H9 (cell line): ENCODE data around the gene PITPNM3. TPM values are rescaled to one million over a fixed set of nuclear protein-coding genes. Genes with fewer than 3 reads are reported as not detected.

Source experiments
- DNase-seq: peaks from one replicate; pipeline ENCODE4 v3.0.0-alpha.2; 2017
- H2AFZ ChIP-seq: one replicate; pipeline ENCODE4 v1.6.1; 2013; ENCODE audit warnings: mild to moderate bottlenecking, low read length, control low read depth, moderate library complexity
- H2AK5ac ChIP-seq: 2 replicates; pipeline ENCODE4 v1.6.1; 2013; ENCODE audit warnings: low read length, control low read depth, mixed read lengths; ENCODE audit not compliant: insufficient read length
- H2BK120ac ChIP-seq: one replicate; pipeline ENCODE4 v1.6.1; 2013; ENCODE audit warnings: low read depth, mild to moderate bottlenecking, low read length, control low read depth, inconsistent platforms; ENCODE audit not compliant: poor library complexity, severe bottlenecking
- H2BK12ac ChIP-seq: 2 replicates; pipeline ENCODE4 v1.6.1; 2013; ENCODE audit warnings: low read length, control low read depth, mixed read lengths, low read depth; ENCODE audit not compliant: insufficient read length
- H2BK15ac ChIP-seq: 2 replicates; pipeline ENCODE4 v1.6.1; 2013; ENCODE audit warnings: low read depth, low read length, control low read depth
- H2BK20ac ChIP-seq: one replicate; pipeline ENCODE4 v1.6.1; 2013; ENCODE audit warnings: low read depth, mild to moderate bottlenecking, low read length, control low read depth, inconsistent platforms; ENCODE audit not compliant: poor library complexity, severe bottlenecking
- H2BK5ac ChIP-seq: 2 replicates; pipeline ENCODE4 v1.6.1; 2013; ENCODE audit warnings: low read length, control low read depth, mixed read lengths; ENCODE audit not compliant: insufficient read length
- H3K14ac ChIP-seq: 2 replicates; pipeline ENCODE4 v1.6.1; 2013; ENCODE audit warnings: low read length, control low read depth; ENCODE audit not compliant: insufficient read depth
- H3K18ac ChIP-seq: 2 replicates; pipeline ENCODE4 v1.6.1; 2013; ENCODE audit warnings: low read depth, mild to moderate bottlenecking, mixed read lengths, low read length, control low read depth; ENCODE audit not compliant: insufficient read length
- H3K23ac ChIP-seq: 2 replicates; pipeline ENCODE4 v1.6.1; 2013; ENCODE audit warnings: low read length, control low read depth, mixed read lengths, low read depth; ENCODE audit not compliant: insufficient read length
- H3K23me2 ChIP-seq: 2 replicates; pipeline ENCODE4 v1.6.1; 2013; ENCODE audit warnings: low read depth, mild to moderate bottlenecking, mixed read lengths, low read length, control low read depth; ENCODE audit not compliant: insufficient read length, poor library complexity, severe bottlenecking
- H3K27ac ChIP-seq: 2 replicates; pipeline ENCODE4 v1.5.1; 2013; ENCODE audit warnings: low read length, control low read depth, mixed read lengths, low read depth; ENCODE audit not compliant: insufficient read length
- H3K27me3 ChIP-seq: 2 replicates; pipeline ENCODE4 v1.6.1; 2013; ENCODE audit warnings: low read length, control low read depth, inconsistent platforms; ENCODE audit not compliant: insufficient read depth
- H3K4ac ChIP-seq: 2 replicates; pipeline ENCODE4 v1.6.1; 2013; ENCODE audit warnings: low read depth, mild to moderate bottlenecking, control low read depth, inconsistent platforms, low read length, moderate library complexity
- H3K4me1 ChIP-seq: 2 replicates; pipeline ENCODE4 v1.6.1; 2013; ENCODE audit warnings: low read length, control low read depth, inconsistent platforms; ENCODE audit not compliant: insufficient read depth
- H3K4me2 ChIP-seq: 2 replicates; pipeline ENCODE4 v1.6.1; 2013; ENCODE audit warnings: low read length, control low read depth, mixed read lengths; ENCODE audit not compliant: insufficient read length, insufficient read depth
- H3K56ac ChIP-seq: 2 replicates; pipeline ENCODE4 v1.6.1; 2013; ENCODE audit warnings: low read depth, mild to moderate bottlenecking, mixed read lengths, low read length, control low read depth; ENCODE audit not compliant: insufficient read length
- H3K79me1 ChIP-seq: 2 replicates; pipeline ENCODE4 v1.6.1; 2013; ENCODE audit warnings: low read depth, mild to moderate bottlenecking, moderate library complexity, low read length, control low read depth, inconsistent platforms; ENCODE audit not compliant: insufficient read depth, poor library complexity, severe bottlenecking
- H3K79me2 ChIP-seq: 2 replicates; pipeline ENCODE4 v1.6.1; 2013; ENCODE audit warnings: low read length, control low read depth, inconsistent platforms; ENCODE audit not compliant: insufficient read depth
- H3K9ac ChIP-seq: 2 replicates; pipeline ENCODE4 v1.6.1; 2013; ENCODE audit warnings: low read length, control low read depth, mixed read lengths; ENCODE audit not compliant: insufficient read length; ENCODE audit errors: extremely low read depth
- H3K9me3 ChIP-seq: one replicate; pipeline ENCODE4 v1.6.1; 2013; ENCODE audit warnings: low read depth, low read length, inconsistent platforms; ENCODE audit not compliant: control insufficient read depth
- H3T11ph ChIP-seq: one replicate; pipeline ENCODE4 v1.6.1; 2013; ENCODE audit warnings: mild to moderate bottlenecking, low read length, control low read depth, inconsistent platforms
- H4K20me1 ChIP-seq: one replicate; pipeline ENCODE4 v1.6.1; 2013; ENCODE audit not compliant: control insufficient read depth, insufficient read length, insufficient read depth
- H4K5ac ChIP-seq: 2 replicates; pipeline ENCODE4 v1.6.1; 2013; ENCODE audit warnings: low read depth, mild to moderate bottlenecking, mixed read lengths, low read length, control low read depth; ENCODE audit not compliant: insufficient read length
- H4K8ac ChIP-seq: replicated peaks from 2 replicates; pipeline ENCODE4 v1.6.1; 2013; ENCODE audit warnings: low read length, control low read depth, mixed read lengths, low read depth; ENCODE audit not compliant: insufficient read length
- H4K91ac ChIP-seq: 2 replicates; pipeline ENCODE4 v1.6.1; 2013; ENCODE audit warnings: low read depth, mild to moderate bottlenecking, moderate library complexity, mixed read lengths, low read length, control low read depth; ENCODE audit not compliant: insufficient read length
- H3K27ac Mint-ChIP-seq, 3 experiments: 2 replicates in 2 of 3; 3 replicates in 1 of 3; pipeline ENCODE4 v1.8.0; 2020 to 2021; ENCODE audit warnings: mixed read lengths in 3 of 3, mild to moderate bottlenecking in 1 of 3, moderate library complexity in 1 of 3
- H3K27me3 Mint-ChIP-seq: 2 replicates; pipeline ENCODE4 v1.8.0; 2021; ENCODE audit warnings: low read depth, mild to moderate bottlenecking, moderate library complexity, mixed read lengths
- H3K36me3 Mint-ChIP-seq, 3 experiments: 2 replicates in 2 of 3; 3 replicates in 1 of 3; pipeline ENCODE4 v1.8.0; 2020 to 2021; ENCODE audit warnings: low read depth in 3 of 3, mixed read lengths in 3 of 3; ENCODE audit not compliant: insufficient read depth in 1 of 3
- H3K4me1 Mint-ChIP-seq, 2 experiments: 2 replicates each; pipeline ENCODE4 v1.8.0; 2020; ENCODE audit warnings: mixed read lengths in 2 of 2
- H3K4me3 Mint-ChIP-seq, 2 experiments: 2 replicates in 1 of 2; 3 replicates in 1 of 2; pipeline ENCODE4 v1.8.0; 2020 to 2021; ENCODE audit warnings: mild to moderate bottlenecking in 2 of 2, mixed read lengths in 2 of 2, moderate library complexity in 1 of 2
- H3K9me3 Mint-ChIP-seq, 2 experiments: 2 replicates in 1 of 2; 3 replicates in 1 of 2; pipeline ENCODE4 v1.8.0; 2020; ENCODE audit warnings: mild to moderate bottlenecking in 2 of 2, mixed read lengths in 2 of 2, moderate library complexity in 1 of 2
- CTCF ChIP-seq: fragments of 200-600 bp; sonication (generic); conservative IDR thresholded peaks from 3 replicates; pipeline ENCODE4 v1.8.0; 2021; ENCODE audit warnings: antibody characterized with exemption, mild to moderate bottlenecking
- WGBS: extraction: QIAGEN DNeasy Blood & Tissue Kit; methylation state at CpG from one replicate; pipeline ENCODE4 v1.1.7; 2013; ENCODE audit warnings: missing lambda C conversion rate, low lambda C conversion rate, mixed read lengths; ENCODE audit not compliant: insufficient read length; ENCODE audit errors: extremely low coverage; 5-methylcytosine and 5-hydroxymethylcytosine counted together
- total RNA-seq: library from RNA; stranded (reverse); gene quantifications from 2 replicates; pipeline ENCODE4 v1.2.1, GENCODE V29; 2021

The PITPNM3 gene
- total RNA-seq, 1 experiment from 2014 or later, result 3.4 TPM

- Histone ChIP-seq H3K4me1 (no peaks in the 10 kb centered on the region; the same call in 1 of the 2 replicates), H3K9me3 (no peaks in the 10 kb centered on the region), H3K23ac (no peak overlapping the region), H3K23me2 (no peaks in the 10 kb centered on the region), H2BK5ac (no peak overlapping the region), H4K20me1 (no peaks in the 10 kb centered on the region), H3K27ac (no peak overlapping the region), H3K79me1 (no peaks in the 10 kb centered on the region), H3K56ac (no peak overlapping the region), H2BK120ac (no peak overlapping the region), H2BK20ac (no peak overlapping the region), H3K79me2 (no peaks in the 10 kb centered on the region), H4K91ac (no peak overlapping the region), H3K9ac (no peak overlapping the region), H2BK15ac (no peak overlapping the region), H2AK5ac (no peak overlapping the region), H3T11ph (no peak overlapping the region), H3K4ac (no peak overlapping the region), H4K5ac (no peak overlapping the region), H3K27me3 (no peaks in the 10 kb centered on the region), H2AFZ (no peak overlapping the region), H2BK12ac (no peak overlapping the region), H3K4me2 (no peak overlapping the region), H3K18ac (no peak overlapping the region), H3K14ac (no peak overlapping the region), H4K8ac (no peak overlapping the region)
- Mint-ChIP-seq H3K27me3 (no peaks in the 10 kb centered on the region; the same call in 1 of the 2 replicates), H3K27ac (peak overlapping the region in 2 of 3 experiments; percentile 36 to 69; a peak in 5 of 7 replicates), H3K9me3 (no peaks in the 10 kb centered on the region; a peak in 1 of 5 replicates), H3K36me3 (no peaks in the 10 kb centered on the region; a peak in 1 of 7 replicates), H3K4me1 (peaks cover 17 to 34% of the 10 kb centered on the region in 2 experiments), H3K4me3 (no peak overlapping the region)
- no CpG with 5 or more reads among the region's 15 CpGs for WGBS
- DNase-seq, result peak; percentile 64
- no peak for TF ChIP-seq CTCF
Measured at GRCh38 chr17:6567528-6568183, 11.3 kb upstream of the PITPNM3 start.
